Smooth muscle cell (in vitro differentiated cells): Measurements from ENCODE around the gene UMODL1. TPM values are rescaled to one million over a fixed set of nuclear protein-coding genes. Genes with fewer than 3 reads are reported as not detected.

Experiments used
- DNase-seq: peaks from one replicate; lab custom pipeline; 2025; ENCODE audit not compliant: unreplicated experiment; lab: John Stamatoyannopoulos, UW
- H2AFZ ChIP-seq: fragments of 200-600 bp; sonication (generic); 2 replicates; pipeline ENCODE4 v1.6.0; 2016; ENCODE audit warnings: antibody characterized with exemption, low read depth, mild to moderate bottlenecking
- H3F3A ChIP-seq: fragments of 200-600 bp; sonication (generic); 2 replicates; pipeline ENCODE4 v1.6.0; 2017; ENCODE audit warnings: antibody characterized with exemption, low read depth
- H3K27ac ChIP-seq: fragments of 200-600 bp; sonication (generic); 2 replicates; pipeline ENCODE4 v1.5.1; 2016; ENCODE audit warnings: low read depth, mild to moderate bottlenecking
- H3K27me3 ChIP-seq: fragments of 200-600 bp; sonication (generic); 2 replicates; pipeline ENCODE4 v1.6.1; 2016; ENCODE audit warnings: low read depth, mild to moderate bottlenecking
- H3K36me3 ChIP-seq: fragments of 200-600 bp; sonication (generic); 2 replicates; pipeline ENCODE4 v1.5.1; 2016; ENCODE audit warnings: low read depth
- H3K4me1 ChIP-seq: fragments of 200-600 bp; sonication (generic); 2 replicates; pipeline ENCODE4 v1.5.1; 2016; ENCODE audit warnings: low read depth
- H3K4me2 ChIP-seq: fragments of 200-600 bp; sonication (generic); 2 replicates; pipeline ENCODE4 v1.6.0; 2016; ENCODE audit warnings: mild to moderate bottlenecking
- H3K4me3 ChIP-seq: fragments of 200-600 bp; sonication (generic); 2 replicates; pipeline ENCODE4 v1.5.1; 2016; ENCODE audit warnings: mild to moderate bottlenecking
- H3K79me2 ChIP-seq: fragments of 200-600 bp; sonication (generic); 2 replicates; pipeline ENCODE4 v1.6.0; 2016; ENCODE audit warnings: low read depth, mild to moderate bottlenecking
- H3K9ac ChIP-seq: fragments of 200-600 bp; sonication (generic); 2 replicates; pipeline ENCODE4 v1.6.0; 2016; ENCODE audit warnings: low read depth
- H3K9me3 ChIP-seq: fragments of 200-600 bp; sonication (generic); replicated peaks from 2 replicates; pipeline ENCODE4 v1.5.1; 2016; ENCODE audit warnings: low read depth
- H4K20me1 ChIP-seq: fragments of 200-600 bp; sonication (generic); 2 replicates; pipeline ENCODE4 v1.6.0; 2016; ENCODE audit warnings: low read depth
- CTCF ChIP-seq: fragments of 200-600 bp; sonication (generic); IDR thresholded peaks from 2 replicates; pipeline ENCODE4 v1.5.1; 2017; ENCODE audit warnings: borderline replicate concordance, mild to moderate bottlenecking, antibody characterized with exemption; ENCODE audit not compliant: insufficient read depth, poor library complexity, severe bottlenecking
- WGBS: methylation state at CpG from one replicate; pipeline ENCODE4 v1.1.7; 2016; ENCODE audit warnings: low lambda C conversion rate; 5-methylcytosine and 5-hydroxymethylcytosine counted together
- polyA plus RNA-seq: library from polyadenylated mRNA; unstranded; fragments of >200 nt; fragmentation: Nextera tagmentation; extraction: Ambion mirVana; gene quantifications from 2 replicates; pipeline ENCODE4 v1.2.1, GENCODE V29; 2016
- total RNA-seq: library from RNA; depleted of rRNA; stranded (reverse); fragments of >200 nt; gene quantifications from 2 replicates; pipeline ENCODE4 v1.2.3, GENCODE V29; 2014

The UMODL1 gene
- total and polyA plus RNA-seq, 2 experiments from 2014 or later: 0.14 TPM; not detected in 1

- Histone ChIP-seq H3K4me3 (no peak overlapping the region), H3K36me3 (no peaks in the 10 kb centered on the region), H3K9me3 (no peaks in the 10 kb centered on the region), H3K27me3 (no peaks in the 10 kb centered on the region), H3K4me1 (peaks cover 4% of the 10 kb centered on the region), H3K4me2 (no peak overlapping the region), H3K27ac (no peak overlapping the region), H3K79me2 (no peaks in the 10 kb centered on the region), H3K9ac (no peak overlapping the region), H2AFZ (peak overlapping the region; percentile 43), H3F3A (no peaks in the 10 kb centered on the region), H4K20me1 (no peaks in the 10 kb centered on the region)
- no peak for TF ChIP-seq CTCF
- WGBS: 88% methylated on average over 7 of the region's 7 CpGs
- no peak for DNase-seq
Observed at GRCh38 chr21:42161401-42161955, 90.4 kb downstream of the UMODL1 start.

GRCh38 chr21:42161956-42162681 lies 91.0 kb downstream of the UMODL1 start:
- Histone ChIP-seq H3K27ac (no peak overlapping the region), H3F3A (no peaks in the 10 kb centered on the region), H3K9me3 (no peaks in the 10 kb centered on the region), H3K79me2 (no peaks in the 10 kb centered on the region), H3K9ac (no peak overlapping the region), H2AFZ (no peak overlapping the region), H3K27me3 (no peaks in the 10 kb centered on the region), H3K4me2 (no peak overlapping the region), H3K4me1 (peaks cover 4% of the 10 kb centered on the region), H3K4me3 (no peak overlapping the region), H3K36me3 (no peaks in the 10 kb centered on the region), H4K20me1 (no peaks in the 10 kb centered on the region)
- no peak for TF ChIP-seq CTCF
- no peak for DNase-seq
- WGBS: 81% methylated on average over 8 of the region's 15 CpGs

- Histone ChIP-seq H3K4me1 (peaks cover 4% of the 10 kb centered on the region), H3K4me3 (no peak overlapping the region), H3K27ac (no peak overlapping the region), H3K9ac (no peak overlapping the region), H4K20me1 (no peaks in the 10 kb centered on the region), H2AFZ (no peak overlapping the region), H3K9me3 (no peaks in the 10 kb centered on the region), H3K79me2 (no peaks in the 10 kb centered on the region), H3K36me3 (no peaks in the 10 kb centered on the region), H3K4me2 (no peak overlapping the region), H3F3A (no peaks in the 10 kb centered on the region), H3K27me3 (no peaks in the 10 kb centered on the region)
- no peak for TF ChIP-seq CTCF
- DNase-seq: no peak
- 86% methylated on average over 9 of the region's 9 CpGs for WGBS
Observed at GRCh38 chr21:42162831-42163510, 91.9 kb downstream of the UMODL1 start.
